PC-9 (cell line): Measurements from ENCODE around the gene ITSN2. TPM values are rescaled to one million over a fixed set of nuclear protein-coding genes. Genes with fewer than 3 reads are reported as not detected.

Experiments used
- BruUV-seq: library from RNA; stranded (reverse); fragments of 400-500 nt; replicated peaks from 2 replicates; lab custom pipeline; 2021; lab: Mats Ljungman, UMichigan
- CTCF ChIA-PET: fragments of 300-600 bp; sonication (Branson Sonifier 250); formaldehyde crosslinking; loops from one replicate; lab custom pipeline; 2022; ENCODE audit warnings: antibody characterized with exemption; lab: Charles Lee
- POLR2A ChIA-PET: fragments of 300-600 bp; sonication (Branson Sonifier 250); formaldehyde crosslinking; loops from one replicate; lab custom pipeline; 2022; ENCODE audit warnings: antibody characterized with exemption; ENCODE audit not compliant: unreplicated experiment; lab: Charles Lee
- DNase-seq, 2 experiments: peaks; one replicate each; pipeline versions ENCODE4 v3.0.0 to v3.0.0-alpha.2; 2015 to 2022; ENCODE audit warnings: mixed read lengths in 1 of 2
- H2AFZ ChIP-seq: fragments of 200-600 bp; sonication (generic); 2 replicates; pipeline ENCODE4 v1.8.1; 2017; ENCODE audit warnings: antibody characterized with exemption
- H3F3A ChIP-seq: fragments of 200-600 bp; sonication (generic); 2 replicates; pipeline ENCODE4 v1.8.1; 2017; ENCODE audit warnings: antibody characterized with exemption, mild to moderate bottlenecking, low read depth; ENCODE audit not compliant: insufficient read depth
- H3K27ac ChIP-seq: fragments of 200-600 bp; sonication (generic); 2 replicates; pipeline ENCODE4 v1.6.1; 2016; ENCODE audit warnings: mixed run types
- H3K27me3 ChIP-seq: fragments of 200-600 bp; sonication (generic); 2 replicates; pipeline ENCODE4 v1.6.1; 2016; ENCODE audit warnings: low read depth, mixed run types; ENCODE audit not compliant: insufficient read depth
- H3K36me3 ChIP-seq: fragments of 200-600 bp; sonication (generic); 2 replicates; pipeline ENCODE4 v1.6.1; 2016; ENCODE audit warnings: low read depth, mixed run types
- H3K4me1 ChIP-seq: fragments of 200-600 bp; sonication (generic); replicated peaks from 2 replicates; pipeline ENCODE4 v1.6.1; 2016; ENCODE audit warnings: mixed run types; ENCODE audit not compliant: insufficient read depth
- H3K4me2 ChIP-seq: fragments of 200-600 bp; sonication (generic); 2 replicates; pipeline ENCODE4 v1.6.1; 2017; ENCODE audit warnings: mixed run types
- H3K4me3 ChIP-seq: fragments of 200-600 bp; sonication (generic); 2 replicates; pipeline ENCODE4 v1.6.1; 2016; ENCODE audit warnings: mixed run types
- H3K79me2 ChIP-seq: fragments of 200-600 bp; sonication (generic); 2 replicates; pipeline ENCODE4 v1.6.1; 2017; ENCODE audit warnings: low read depth, mixed run types
- H3K9me2 ChIP-seq: fragments of 200-600 bp; sonication (generic); 2 replicates; pipeline ENCODE4 v1.8.1; 2017; ENCODE audit warnings: mild to moderate bottlenecking; ENCODE audit not compliant: insufficient read depth
- H3K9me3 ChIP-seq: fragments of 200-600 bp; sonication (generic); 2 replicates; pipeline ENCODE4 v1.8.1; 2016; ENCODE audit warnings: low read depth; ENCODE audit not compliant: insufficient read depth
- H4K20me1 ChIP-seq: fragments of 200-600 bp; sonication (generic); 2 replicates; pipeline ENCODE4 v1.8.1; 2017; ENCODE audit not compliant: insufficient read depth
- CTCF ChIP-seq: fragments of 200-600 bp; sonication (generic); conservative IDR thresholded peaks from 2 replicates; pipeline ENCODE4 v1.6.1; 2017; ENCODE audit warnings: mixed run types, antibody characterized with exemption, mild to moderate bottlenecking, moderate library complexity
- EZH2 ChIP-seq: fragments of 200-600 bp; sonication (generic); IDR thresholded peaks from 2 replicates; pipeline ENCODE4 v1.8.0; 2017; ENCODE audit warnings: antibody characterized with exemption, low read depth
- intact Hi-C: fragments of 100-400 bp; cut with micrococcal nuclease; formaldehyde crosslinking; loops from one replicate; pipeline ENCODE4 v1.10.0; 2022; ENCODE audit not compliant: unreplicated experiment
- total RNA-seq: library from RNA; stranded (reverse); gene quantifications from 2 replicates; pipeline ENCODE4 v1.2.3, GENCODE V29; 2021

Gene ITSN2
- total RNA-seq, 1 experiment from 2014 or later, result 28.4 TPM

- no TSS peak for BruUV-seq
- H3K27ac ChIP-seq, result no peak overlapping the region
- intact Hi-C loops, result loop anchor here (1.0 to 10.0 kb wide), 4 partner anchors 145 to 558 kb away; partner anchors contain the start of gene TP53I3
- ChIA-PET CTCF (no interaction called here), POLR2A (interaction anchor here (0.7 kb wide), 1 partner anchor 24 kb away, joined by 3 read pairs; no protein-coding TSS in a partner anchor)
- H3K27me3 ChIP-seq, result no peaks in the 10 kb centered on the region
- H3K9me2 ChIP-seq, result no peaks in the 10 kb centered on the region
- H3K36me3 ChIP-seq, result no peaks in the 10 kb centered on the region
- no peaks in the 10 kb centered on the region for H3K9me3 ChIP-seq
- H2AFZ ChIP-seq, result no peak overlapping the region
- DNase-seq, result peak; percentile 57 to 58
- H3K79me2 ChIP-seq, result no peaks in the 10 kb centered on the region
- no peak for TF ChIP-seq EZH2
- peak; percentile 72 for TF ChIP-seq CTCF
- no peak overlapping the region for H3K4me2 ChIP-seq
- no peaks in the 10 kb centered on the region for H3F3A ChIP-seq
- no peak overlapping the region for H3K4me3 ChIP-seq
- H3K4me1 ChIP-seq, result no peaks in the 10 kb centered on the region
- H4K20me1 ChIP-seq, result no peaks in the 10 kb centered on the region
Measured at GRCh38 chr2:24382363-24383073, 22.2 kb upstream of the ITSN2 start.

- Histone ChIP-seq H4K20me1 (no peaks in the 10 kb centered on the region), H3K9me2 (no peaks in the 10 kb centered on the region), H3K27ac (no peak overlapping the region), H2AFZ (no peak overlapping the region), H3K4me3 (no peak overlapping the region), H3K79me2 (no peaks in the 10 kb centered on the region), H3K36me3 (no peaks in the 10 kb centered on the region), H3K27me3 (no peaks in the 10 kb centered on the region), H3K4me2 (no peak overlapping the region), H3K4me1 (no peaks in the 10 kb centered on the region), H3F3A (no peaks in the 10 kb centered on the region), H3K9me3 (no peaks in the 10 kb centered on the region)
- no peak for DNase-seq
- BruUV-seq, result no TSS peak
- ChIA-PET POLR2A (no interaction called here), CTCF (no interaction called here)
- TF ChIP-seq EZH2, result no peak
- TF ChIP-seq CTCF, result no peak
- intact Hi-C loops, result loop anchor here (5.0 to 10.0 kb wide), 3 partner anchors 144 to 396 kb away; partner anchors contain the start of gene TP53I3
Measured at GRCh38 chr2:24380820-24381219, 20.5 kb upstream of the ITSN2 start.

- Histone ChIP-seq H3K9me3 (no peaks in the 10 kb centered on the region), H3K36me3 (no peaks in the 10 kb centered on the region), H3K4me2 (no peak overlapping the region), H3K4me1 (no peaks in the 10 kb centered on the region), H3K79me2 (no peaks in the 10 kb centered on the region), H3K4me3 (no peak overlapping the region), H4K20me1 (no peaks in the 10 kb centered on the region), H2AFZ (no peak overlapping the region), H3K27ac (no peak overlapping the region), H3K27me3 (no peaks in the 10 kb centered on the region), H3K9me2 (no peaks in the 10 kb centered on the region), H3F3A (no peaks in the 10 kb centered on the region)
- no peak for TF ChIP-seq CTCF
- no peak for TF ChIP-seq EZH2
- BruUV-seq, result no TSS peak
- intact Hi-C loops, result no loop called here
- DNase-seq, result no peak
- ChIA-PET POLR2A (no interaction called here), CTCF (no interaction called here)
Measured at GRCh38 chr2:24375349-24376087, 15.2 kb upstream of the ITSN2 start.
